A549 treated with dexamethasone at 1 μM for 4 hours (cell line): ENCODE measurements around the gene TAS2R30. TPM values are rescaled to one million over a fixed set of nuclear protein-coding genes. Genes with fewer than 3 reads are reported as not detected.

Source experiments
- total RNA-seq: library from RNA; stranded (reverse); fragments of 200-300 nt; extraction: Qiagen RNA extraction; gene quantifications from 5 replicates; pipeline ENCODE4 v1.2.3, GENCODE V29; 2022

Gene TAS2R30
- not detected in 5 replicates for total RNA-seq

GRCh38 chr12:11134305-11134704 lies at the start of gene TAS2R30:
TSS of gene TAS2R30 (minus strand) at chr12:11134644. CDS start at chr12:11134244, 400 bp downstream.

GRCh38 chr12:11171145-11171968 lies 36.9 kb upstream of the TAS2R30 start, which contains the start of gene SMIM10L1:
TSS of gene SMIM10L1 (plus strand) at chr12:11171194. CDS start at chr12:11171357, 163 bp downstream.

GRCh38 chr12:11092128-11092527 lies 42.3 kb downstream of the TAS2R30 start, which contains the start of gene TAS2R43:
TSS of gene TAS2R43 (minus strand) at chr12:11092313. CDS start at chr12:11092229, 84 bp downstream.

Other genes starting within 250 kb of the TAS2R30 start
- gene TAS2R13, start 225.1 kb downstream of the TAS2R30 start, total RNA-seq: not detected in 5 replicates
- gene PRH2, start 205.4 kb downstream of the TAS2R30 start, total RNA-seq: 0.26 to 0.27 TPM in 2 of 5 replicates, not detected in the others
- 0.28 to 0.62 TPM (median 0.55 TPM) in 5 replicates for gene TAS2R14, start 195.4 kb downstream of the TAS2R30 start, total RNA-seq
- gene TAS2R50, start 147.7 kb downstream of the TAS2R30 start, total RNA-seq: not detected in 5 replicates
- gene TAS2R20, start 136.3 kb downstream of the TAS2R30 start, total RNA-seq: 0.06 to 0.12 TPM (median 0.11 TPM) in 3 of 5 replicates, not detected in the others
- gene TAS2R19, start 112.0 kb downstream of the TAS2R30 start, total RNA-seq: 0.09 to 0.15 TPM in 2 of 5 replicates, not detected in the others
- gene TAS2R31, start 103.2 kb downstream of the TAS2R30 start, total RNA-seq: 0.08 to 0.27 TPM (median 0.11 TPM) in 4 of 5 replicates, not detected in the other
- gene TAS2R46, start 72.3 kb downstream of the TAS2R30 start, total RNA-seq: not detected in 5 replicates
- not detected in 5 replicates for gene TAS2R43, start 42.3 kb downstream of the TAS2R30 start, total RNA-seq
- gene SMIM10L1, start 36.5 kb upstream of the TAS2R30 start, total RNA-seq: 8.2 to 8.7 TPM (median 8.2 TPM) in 5 replicates
- gene TAS2R42, start 52.3 kb upstream of the TAS2R30 start, total RNA-seq: not detected in 5 replicates
- gene PRB3, start 135.1 kb upstream of the TAS2R30 start, total RNA-seq: 0.16 TPM in 1 of 5 replicates, not detected in the others
- gene PRB4, start 175.8 kb upstream of the TAS2R30 start, total RNA-seq: not detected in 5 replicates